Urinary bladder (tissue), 4 donors: Measurements from ENCODE around the gene LDLRAD4. TPM values are rescaled to one million over a fixed set of nuclear protein-coding genes. Genes with fewer than 3 reads are reported as not detected.

ENCODE experiments used
- DNase-seq: peaks from one replicate; pipeline ENCODE4 v3.0.0-alpha.2; 2015; ENCODE audit errors: extremely low spot score
- H3K27ac ChIP-seq: one replicate; pipeline ENCODE4 v1.5.1; 2013; ENCODE audit warnings: low read depth, mild to moderate bottlenecking, moderate library complexity
- H3K36me3 ChIP-seq: one replicate; pipeline ENCODE4 v1.6.1; 2013; ENCODE audit warnings: mild to moderate bottlenecking, moderate library complexity; ENCODE audit not compliant: insufficient read depth
- H3K4me1 ChIP-seq: one replicate; pipeline ENCODE4 v1.6.1; 2013; ENCODE audit warnings: mild to moderate bottlenecking, moderate library complexity; ENCODE audit not compliant: insufficient read depth
- H3K4me3 ChIP-seq: one replicate; pipeline ENCODE4 v1.5.1; 2013; ENCODE audit warnings: low read depth, low read length
- WGBS: extraction: QIAGEN DNeasy Blood & Tissue Kit; methylation state at CpG from one replicate; pipeline ENCODE4 v1.1.7; 2013; 5-methylcytosine and 5-hydroxymethylcytosine counted together
- polyA plus RNA-seq: library from polyadenylated mRNA; stranded (reverse); fragments of 200-250 nt; gene quantifications from one replicate; pipeline ENCODE4 v1.2.3, GENCODE V29; 2013
- total RNA-seq: library from RNA; depleted of rRNA; stranded (reverse); fragments of >200 nt; gene quantifications from one replicate; pipeline ENCODE4 v1.2.3, GENCODE V29; 2014
- donor health status: healthy with polysubstance abuse.
- donor health status: healthy.

LDLRAD4 gene
- total and polyA plus RNA-seq, 2 donors, result 13.8 to 52.3 TPM

GRCh38 chr18:13368080-13368813, 149.7 kb downstream of the LDLRAD4 start:
- H3K36me3 ChIP-seq, result no peaks in the 10 kb centered on the region
- no peak overlapping the region for H3K27ac ChIP-seq
- H3K4me1 ChIP-seq, result no peaks in the 10 kb centered on the region
- WGBS, result 95% methylated on average over 13 of the region's 13 CpGs
- no peak overlapping the region for H3K4me3 ChIP-seq
- no peak for DNase-seq

DNA sequence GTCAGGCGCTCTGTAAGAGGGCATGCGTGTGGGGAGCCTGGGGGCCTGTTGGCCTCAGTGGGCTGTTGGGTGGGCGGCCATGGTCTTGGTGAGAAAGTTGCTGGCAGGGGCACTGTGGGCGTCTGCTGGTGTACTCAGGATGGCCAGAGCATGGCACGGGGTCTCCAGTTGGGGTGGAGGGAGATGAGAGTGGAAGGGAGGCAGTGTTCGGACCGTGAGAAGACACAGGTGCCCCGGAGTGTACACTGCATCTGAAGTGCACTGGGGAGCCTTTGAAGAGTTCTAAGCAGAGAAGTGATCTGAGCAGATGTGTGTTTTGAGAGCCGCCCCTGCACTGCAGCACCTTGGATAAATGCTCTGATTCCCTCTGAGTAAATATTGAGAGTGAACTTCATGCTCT, 150.8 kb downstream of the LDLRAD4 start:
- Histone ChIP-seq H3K27ac (no peak overlapping the region), H3K36me3 (no peaks in the 10 kb centered on the region), H3K4me1 (no peaks in the 10 kb centered on the region), H3K4me3 (no peak overlapping the region)
- DNase-seq, result no peak
- WGBS, result 79% methylated on average over 9 of the region's 9 CpGs

GRCh38 chr18:13369756-13370510, 151.4 kb downstream of the LDLRAD4 start:
- no peak overlapping the region for H3K27ac ChIP-seq
- no peaks in the 10 kb centered on the region for H3K36me3 ChIP-seq
- WGBS, result 54% methylated on average over 15 of the region's 15 CpGs
- DNase-seq, result no peak
- H3K4me1 ChIP-seq, result no peaks in the 10 kb centered on the region
- H3K4me3 ChIP-seq, result no peak overlapping the region

DNA sequence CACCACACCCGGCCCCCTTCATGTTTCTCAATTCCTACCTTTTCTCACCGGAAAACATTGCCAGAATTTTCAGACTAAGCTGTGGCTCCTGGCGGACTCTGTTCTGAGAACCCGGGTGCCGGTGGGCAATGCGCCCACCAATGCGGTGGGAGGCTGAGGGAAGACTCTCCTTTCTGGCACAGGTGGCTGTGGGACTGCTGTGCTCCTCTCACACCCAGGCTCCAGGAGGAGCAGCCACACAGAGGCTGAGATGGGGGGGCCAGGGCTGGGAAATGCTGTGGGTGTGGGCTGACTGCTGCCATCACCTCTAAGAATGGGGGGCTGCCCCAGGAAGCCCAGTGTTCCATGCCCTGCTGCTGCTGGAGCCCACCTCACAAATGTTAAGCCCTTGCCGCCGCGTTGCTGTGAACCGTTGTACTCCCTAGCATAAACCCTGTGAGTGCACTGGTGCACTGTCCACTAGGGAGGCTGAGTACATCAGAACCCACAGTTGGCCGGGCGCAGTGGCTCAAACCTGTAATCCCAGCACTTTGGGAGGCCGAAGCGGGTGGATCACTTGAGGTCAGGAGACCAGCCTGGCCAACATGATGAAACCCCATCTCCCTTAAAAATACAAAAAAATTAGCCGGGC, 152.6 kb downstream of the LDLRAD4 start:
- 98% methylated on average over 16 of the region's 16 CpGs for WGBS
- no peak overlapping the region for H3K4me3 ChIP-seq
- no peak for DNase-seq
- H3K27ac ChIP-seq, result no peak overlapping the region
- H3K36me3 ChIP-seq, result no peaks in the 10 kb centered on the region
- peaks cover 2% of the 10 kb centered on the region for H3K4me1 ChIP-seq

DNA sequence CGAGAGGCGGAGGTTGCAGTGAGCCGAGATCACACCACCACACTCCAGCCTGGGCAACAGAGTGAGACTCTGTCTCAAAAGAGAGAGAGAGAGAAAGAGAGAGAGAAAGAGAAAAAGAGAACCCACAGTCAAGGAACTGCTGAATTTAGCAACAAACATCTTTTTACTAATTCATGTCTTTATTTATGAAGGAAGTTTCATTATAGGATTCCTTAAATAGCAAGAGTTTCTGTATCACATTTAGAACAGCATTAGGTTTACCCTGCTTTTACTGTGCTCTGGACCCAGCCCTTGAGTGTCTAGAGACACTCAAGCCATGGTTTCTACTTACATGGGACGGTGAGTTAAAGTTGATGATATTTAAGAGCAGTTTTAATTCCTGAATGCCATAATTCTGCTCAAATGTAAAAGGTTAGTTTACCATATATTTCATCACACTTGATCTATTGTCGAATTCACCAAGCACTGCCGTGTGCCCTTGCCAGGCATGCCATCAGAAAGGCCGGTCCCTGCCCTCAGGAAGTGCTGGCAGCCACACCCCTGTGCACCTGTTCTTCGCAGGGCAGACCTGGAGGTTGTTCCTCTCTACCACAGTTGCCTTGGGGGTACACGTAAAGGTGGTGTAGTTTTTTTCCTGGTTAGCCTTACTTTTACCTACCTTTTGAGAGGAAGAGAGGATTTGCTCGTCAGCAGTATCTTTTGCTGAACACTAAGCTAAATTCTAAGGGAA, 153.3 kb downstream of the LDLRAD4 start:
- Histone ChIP-seq H3K36me3 (no peaks in the 10 kb centered on the region), H3K4me3 (no peak overlapping the region), H3K4me1 (peaks cover 2% of the 10 kb centered on the region), H3K27ac (no peak overlapping the region)
- 86% methylated on average over 10 of the region's 10 CpGs for WGBS
- DNase-seq, result no peak

- Histone ChIP-seq H3K27ac (no peak overlapping the region), H3K4me3 (no peak overlapping the region), H3K4me1 (peaks cover 2% of the 10 kb centered on the region), H3K36me3 (no peaks in the 10 kb centered on the region)
- 80% methylated on average over 8 of the region's 8 CpGs for WGBS
- no peak for DNase-seq
These were observed 154.0 kb downstream of the LDLRAD4 start for GRCh38 chr18:13372531-13372951.

DNA sequence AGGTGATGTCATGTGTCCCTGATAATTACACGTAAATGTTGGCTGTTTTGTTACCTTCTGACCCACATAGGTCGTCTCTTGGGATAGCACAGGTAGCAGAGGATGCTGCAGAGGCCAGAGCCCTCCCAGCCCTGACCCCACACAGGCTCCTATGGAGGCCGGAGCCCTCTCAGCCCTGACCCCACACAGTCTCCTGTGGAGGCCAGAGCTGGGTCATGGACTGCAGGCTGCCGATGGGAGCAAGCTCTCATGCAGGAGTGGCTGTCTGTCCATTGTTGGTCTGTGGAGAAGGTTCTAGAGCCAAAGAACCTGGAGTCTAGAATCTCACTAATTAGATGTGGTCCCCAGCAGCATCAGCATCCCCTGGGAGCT, 155.5 kb downstream of the LDLRAD4 start:
- Histone ChIP-seq H3K4me3 (no peak overlapping the region), H3K36me3 (no peaks in the 10 kb centered on the region), H3K27ac (no peak overlapping the region), H3K4me1 (peaks cover 2% of the 10 kb centered on the region)
- DNase-seq, result no peak
- WGBS, result 92% methylated on average over 4 of the region's 4 CpGs

- DNase-seq, result no peak
- no peak overlapping the region for H3K27ac ChIP-seq
- H3K4me1 ChIP-seq, result peaks cover 2% of the 10 kb centered on the region
- WGBS, result 75% methylated on average over 17 of the region's 17 CpGs
- no peak overlapping the region for H3K4me3 ChIP-seq
- no peaks in the 10 kb centered on the region for H3K36me3 ChIP-seq
These were observed 156.1 kb downstream of the LDLRAD4 start for GRCh38 chr18:13374468-13375301.

DNA sequence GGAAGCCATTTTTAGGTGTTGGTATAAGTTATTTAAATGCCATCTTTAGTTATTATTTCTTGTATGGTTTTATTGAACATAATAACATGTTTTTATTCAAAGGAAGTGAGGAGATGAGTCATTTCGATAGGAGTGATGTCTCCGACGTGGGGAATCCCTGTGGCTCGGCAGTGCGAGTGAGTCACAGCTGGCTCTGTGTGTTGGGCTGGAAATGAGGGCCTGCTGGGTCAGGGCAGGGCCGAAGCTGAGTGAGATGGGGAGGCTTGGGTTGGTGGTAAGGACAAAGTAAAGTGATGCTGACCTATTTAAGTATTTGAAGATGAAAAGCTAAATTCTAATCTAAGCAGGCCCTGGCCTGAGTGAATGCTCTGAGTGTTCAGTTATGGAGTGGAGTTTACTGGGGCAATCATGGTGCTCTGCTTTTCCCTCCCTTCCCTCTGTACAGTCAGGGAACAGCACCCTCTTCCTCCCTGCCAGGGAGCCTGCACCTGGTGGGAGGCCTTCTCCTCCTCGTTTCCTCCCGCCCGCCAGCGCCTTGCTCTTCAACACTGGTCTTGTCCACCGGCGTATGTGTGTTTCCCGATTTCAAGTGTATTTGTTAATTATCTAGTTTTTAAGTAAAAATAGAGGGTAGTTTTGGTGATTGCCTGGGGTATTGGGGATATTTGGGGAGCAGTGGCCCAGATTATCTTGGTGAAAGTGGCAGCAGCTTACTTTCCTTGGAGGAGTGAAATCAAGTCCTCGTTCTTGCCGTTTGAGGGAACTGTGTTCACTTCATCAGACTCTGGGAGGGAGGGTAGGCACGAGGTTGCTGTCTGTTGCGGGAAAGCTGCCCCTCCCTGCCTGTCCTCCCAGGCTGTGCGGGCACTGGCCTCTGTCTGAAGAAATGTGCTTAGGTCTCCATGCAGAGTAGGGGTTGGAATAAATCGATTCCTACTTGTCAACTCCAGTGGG, 157.0 kb downstream of the LDLRAD4 start:
- Histone ChIP-seq H3K27ac (peak overlapping the region; percentile 26), H3K4me3 (no peak overlapping the region), H3K4me1 (peaks cover 2% of the 10 kb centered on the region), H3K36me3 (no peaks in the 10 kb centered on the region)
- no peak for DNase-seq
- WGBS, result 68% methylated on average over 19 of the region's 19 CpGs

DNA sequence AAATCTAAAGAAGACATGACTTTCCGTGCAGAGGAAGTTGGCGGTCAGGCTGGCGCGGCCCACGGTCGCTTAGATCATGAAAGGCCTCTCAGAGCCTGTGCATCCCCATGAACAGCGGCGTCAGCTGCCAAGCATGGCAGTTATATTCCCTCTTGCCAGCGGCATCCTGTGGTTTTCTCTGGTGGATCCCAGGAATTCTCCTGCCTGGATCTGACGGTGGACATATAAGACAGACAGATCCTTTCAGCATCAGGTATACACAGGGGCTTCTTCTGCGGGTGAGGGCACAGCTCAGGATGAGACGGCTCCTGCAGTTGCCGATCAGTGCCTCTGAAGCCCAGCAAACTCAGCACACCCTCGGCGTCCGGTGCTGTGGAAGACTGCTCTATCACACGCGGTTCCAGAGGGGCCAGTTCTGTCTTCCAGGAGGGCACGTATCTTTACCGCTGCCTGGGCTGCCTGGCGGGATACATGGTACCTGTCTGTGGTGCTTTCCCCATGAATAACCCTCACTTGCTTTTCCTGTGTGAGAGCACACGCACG, 157.8 kb downstream of the LDLRAD4 start:
- Histone ChIP-seq H3K4me1 (peaks cover 2% of the 10 kb centered on the region), H3K36me3 (no peaks in the 10 kb centered on the region), H3K4me3 (no peak overlapping the region), H3K27ac (no peak overlapping the region)
- no peak for DNase-seq
- WGBS, result 93% methylated on average over 23 of the region's 23 CpGs

DNA sequence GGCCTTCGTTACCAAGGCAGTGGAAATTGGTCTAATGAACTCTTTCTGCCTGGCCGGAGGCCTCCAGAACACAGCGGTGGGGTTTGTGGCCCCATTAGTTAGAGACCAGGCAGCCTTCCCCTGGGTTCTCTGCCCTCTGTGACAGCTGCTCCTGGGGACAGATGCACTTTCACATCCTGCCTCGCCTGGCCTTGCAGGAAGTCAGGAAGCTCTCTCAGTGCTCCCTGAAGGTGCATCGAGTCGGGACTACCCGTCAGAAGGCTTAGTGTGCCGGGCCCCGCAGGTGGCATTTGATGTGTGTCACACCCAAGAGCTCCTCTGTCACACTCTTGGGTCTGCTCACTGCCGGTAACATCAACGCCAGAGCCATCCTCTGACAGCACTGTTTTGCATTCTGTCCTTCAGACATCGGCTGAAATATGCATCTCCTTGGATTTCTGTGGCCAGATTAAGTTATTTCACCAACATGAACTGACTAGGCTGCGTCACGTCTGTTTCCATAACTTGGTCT, 158.3 kb downstream of the LDLRAD4 start:
- DNase-seq, result no peak
- no peaks in the 10 kb centered on the region for H3K36me3 ChIP-seq
- 92% methylated on average over 14 of the region's 14 CpGs for WGBS
- no peak overlapping the region for H3K27ac ChIP-seq
- no peak overlapping the region for H3K4me3 ChIP-seq
- H3K4me1 ChIP-seq, result peaks cover 2% of the 10 kb centered on the region

DNA sequence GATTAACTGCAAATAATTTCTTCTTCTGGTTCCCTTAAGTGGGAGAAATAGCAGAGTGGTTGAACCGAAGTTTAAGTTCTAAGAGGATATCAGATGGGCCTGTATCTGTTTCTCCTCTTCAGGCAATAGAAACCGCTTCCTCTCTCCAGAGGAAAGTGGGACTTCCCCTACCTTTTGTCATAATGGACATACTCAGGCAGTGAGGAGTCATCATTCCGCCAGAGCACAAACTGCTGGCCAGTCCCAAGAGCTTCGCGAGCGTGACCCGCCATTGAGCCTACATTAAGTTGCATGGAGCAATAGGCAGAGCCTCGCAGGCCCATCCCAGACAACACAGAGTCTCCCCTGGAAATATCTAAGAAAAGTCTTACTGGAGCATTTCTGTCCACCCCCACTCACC, 158.9 kb downstream of the LDLRAD4 start:
- WGBS, result 88% methylated on average over 8 of the region's 8 CpGs
- Histone ChIP-seq H3K27ac (no peak overlapping the region), H3K36me3 (no peaks in the 10 kb centered on the region), H3K4me3 (no peak overlapping the region), H3K4me1 (peaks cover 2% of the 10 kb centered on the region)
- DNase-seq, result no peak
